Natural killer cell (primary cell): Measurements from ENCODE around the gene KIF19. TPM values are rescaled to one million over a fixed set of nuclear protein-coding genes. Genes with fewer than 3 reads are reported as not detected.

Experiments used
- ATAC-seq, 3 donors: fragments of 150-1000 bp in 2 of 3; fragments of 200-7000 bp in 1 of 3; cut with Tn5 transposase; 1 replicate in 1 of 3; 2 replicates in 2 of 3; pipeline ENCODE4 v1.10.0; 2021; ENCODE audit warnings: mild to moderate bottlenecking in 2 of 3, moderate library complexity in 2 of 3
- DNase-seq, 2 donors: peaks; one replicate each; pipeline versions ENCODE4 v3.0.0 to v3.0.0-alpha.2; 2013 to 2021; ENCODE audit warnings: mixed read lengths in 1 of 2
- H3K27ac ChIP-seq: one replicate; pipeline ENCODE4 v1.5.1; 2013; ENCODE audit warnings: mild to moderate bottlenecking, low read length
- H3K27me3 ChIP-seq: one replicate; pipeline ENCODE4 v1.6.1; 2013; ENCODE audit warnings: low read length; ENCODE audit not compliant: control insufficient read depth, insufficient read depth
- H3K36me3 ChIP-seq: one replicate; pipeline ENCODE4 v1.6.1; 2013; ENCODE audit warnings: low read length; ENCODE audit not compliant: control insufficient read depth, insufficient read depth
- H3K4me1 ChIP-seq: one replicate; pipeline ENCODE4 v1.6.1; 2013; ENCODE audit warnings: low read length; ENCODE audit not compliant: control insufficient read depth, insufficient read depth
- H3K4me3 ChIP-seq: one replicate; pipeline ENCODE4 v1.5.1; 2013; ENCODE audit warnings: low read length
- H3K9me3 ChIP-seq: one replicate; pipeline ENCODE4 v1.6.1; 2013; ENCODE audit warnings: low read length; ENCODE audit not compliant: control insufficient read depth, insufficient read depth
- H3K27ac Mint-ChIP-seq, 2 donors: one replicate each; pipeline ENCODE4 v1.8.0; 2022; ENCODE audit warnings: mild to moderate bottlenecking in 2 of 2, mixed read lengths in 2 of 2, moderate library complexity in 1 of 2
- H3K27me3 Mint-ChIP-seq, 2 donors: one replicate each; pipeline ENCODE4 v1.8.0; 2022; ENCODE audit warnings: low read depth in 2 of 2, mixed read lengths in 2 of 2
- H3K36me3 Mint-ChIP-seq: one replicate; pipeline ENCODE4 v1.8.0; 2022; ENCODE audit warnings: mixed read lengths
- H3K4me1 Mint-ChIP-seq, 2 donors: one replicate each; pipeline ENCODE4 v1.8.0; 2022; ENCODE audit warnings: mixed read lengths in 2 of 2
- H3K4me3 Mint-ChIP-seq: one replicate; pipeline ENCODE4 v1.8.0; 2022; ENCODE audit warnings: mild to moderate bottlenecking, moderate library complexity, mixed read lengths
- H3K9me3 Mint-ChIP-seq, 2 donors: one replicate each; pipeline ENCODE4 v1.8.0; 2022; ENCODE audit warnings: mixed read lengths in 2 of 2
- CTCF ChIP-seq: fragments of 200-600 bp; IDR thresholded peaks from one replicate; pipeline ENCODE4 v1.8.0; 2022; ENCODE audit warnings: antibody characterized with exemption
- WGBS: methylation state at CpG from one replicate; pipeline ENCODE4 v1.1.7; 2013; ENCODE audit warnings: missing lambda C conversion rate; ENCODE audit not compliant: insufficient coverage; 5-methylcytosine and 5-hydroxymethylcytosine counted together
- intact Hi-C: fragments of 100-400 bp; cut with micrococcal nuclease; formaldehyde crosslinking; loops from one replicate; pipeline ENCODE4 v1.14.2; 2022
- total RNA-seq, 4 donors: library from RNA; stranded (reverse); fragments of 120-200 nt in 1 of 4; gene quantifications; one replicate each; pipeline versions ENCODE4 v1.2.3 to v1.2.4, GENCODE V29; 2013 to 2022

KIF19 gene
- total RNA-seq, 3 donors from 2014 or later (not counting 1 experiment from before 2014, with no cell fraction given), result 1.7 to 7.1 (median 6.1) TPM

DNA sequence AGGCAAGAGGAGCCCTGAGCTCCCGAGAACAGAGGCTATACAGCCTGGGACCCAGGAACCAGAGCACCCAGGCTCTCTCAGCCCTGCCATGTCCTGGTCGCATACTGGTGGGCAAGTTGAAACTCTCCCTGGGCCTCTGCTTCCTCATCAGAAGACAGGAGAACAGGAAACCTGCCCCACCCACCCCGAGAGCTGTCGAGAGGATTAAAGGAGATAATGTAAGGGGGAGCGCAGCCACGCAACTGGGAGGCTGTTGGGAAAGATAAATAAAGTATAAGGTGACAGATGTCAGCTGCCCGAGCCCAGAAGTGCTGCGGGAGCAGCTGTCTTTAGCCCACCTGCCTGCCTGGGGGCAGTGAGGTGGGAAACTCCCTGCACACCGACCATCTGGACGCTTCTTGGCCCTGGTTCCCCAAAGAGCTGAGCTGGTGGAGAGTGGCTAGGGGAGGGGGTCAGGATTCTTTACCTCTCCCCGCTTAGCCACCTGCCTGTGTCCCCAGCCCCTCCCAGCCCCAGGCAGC is 6.8 kb downstream of the KIF19 start:
- WGBS, result 37% methylated on average over 10 of the region's 11 CpGs
- Histone ChIP-seq H3K36me3 (no peaks in the 10 kb centered on the region), H3K4me1 (peaks cover 15% of the 10 kb centered on the region), H3K4me3 (no peak overlapping the region), H3K9me3 (no peaks in the 10 kb centered on the region), H3K27me3 (no peaks in the 10 kb centered on the region), H3K27ac (no peak overlapping the region)
- TF ChIP-seq CTCF, result no peak
- DNase-seq (no peak), ATAC-seq (no peak)
- Mint-ChIP-seq H3K27me3 (peaks cover 0 to 4% of the 10 kb centered on the region in 2 donors), H3K36me3 (no peaks in the 10 kb centered on the region), H3K4me1 (peaks cover 14 to 18% of the 10 kb centered on the region in 2 donors), H3K4me3 (no peak overlapping the region), H3K9me3 (no peaks in the 10 kb centered on the region), H3K27ac (no peak overlapping the region)
- intact Hi-C loops, result no loop called here

- H3K4me1 ChIP-seq, result peaks cover 5% of the 10 kb centered on the region
- Mint-ChIP-seq H3K4me1 (peaks cover 3 to 8% of the 10 kb centered on the region in 2 donors), H3K27me3 (peaks cover 0 to 4% of the 10 kb centered on the region in 2 donors), H3K4me3 (no peak overlapping the region), H3K27ac (no peak overlapping the region), H3K9me3 (no peaks in the 10 kb centered on the region), H3K36me3 (no peaks in the 10 kb centered on the region)
- TF ChIP-seq CTCF, result no peak
- no peaks in the 10 kb centered on the region for H3K27me3 ChIP-seq
- ATAC-seq, result no peak
- H3K36me3 ChIP-seq, result no peaks in the 10 kb centered on the region
- H3K4me3 ChIP-seq, result no peak overlapping the region
- 81% methylated on average over 2 of the region's 2 CpGs for WGBS
- intact Hi-C loops, result no loop called here
- H3K27ac ChIP-seq, result no peak overlapping the region
- no peaks in the 10 kb centered on the region for H3K9me3 ChIP-seq
- no peak for DNase-seq
Observed at GRCh38 chr17:74334393-74335039, 8.5 kb downstream of the KIF19 start.

- 90% methylated on average over 5 of the region's 5 CpGs for WGBS
- Mint-ChIP-seq H3K27me3 (peaks cover 0 to 4% of the 10 kb centered on the region in 2 donors), H3K4me3 (no peak overlapping the region), H3K4me1 (peaks cover 0 to under 1% of the 10 kb centered on the region in 2 donors), H3K36me3 (no peaks in the 10 kb centered on the region), H3K27ac (no peak overlapping the region), H3K9me3 (no peaks in the 10 kb centered on the region)
- H3K9me3 ChIP-seq, result no peaks in the 10 kb centered on the region
- no peak overlapping the region for H3K27ac ChIP-seq
- no peak for TF ChIP-seq CTCF
- no peaks in the 10 kb centered on the region for H3K36me3 ChIP-seq
- no peak for DNase-seq
- intact Hi-C loops, result no loop called here
- H3K4me1 ChIP-seq, result no peaks in the 10 kb centered on the region
- H3K4me3 ChIP-seq, result no peak overlapping the region
- ATAC-seq, result no peak
- H3K27me3 ChIP-seq, result no peaks in the 10 kb centered on the region
Observed at GRCh38 chr17:74335529-74336062, 9.6 kb downstream of the KIF19 start.
